Measurements from ENCODE around the gene MAGEB17.

MAGEB17 gene

DNA sequence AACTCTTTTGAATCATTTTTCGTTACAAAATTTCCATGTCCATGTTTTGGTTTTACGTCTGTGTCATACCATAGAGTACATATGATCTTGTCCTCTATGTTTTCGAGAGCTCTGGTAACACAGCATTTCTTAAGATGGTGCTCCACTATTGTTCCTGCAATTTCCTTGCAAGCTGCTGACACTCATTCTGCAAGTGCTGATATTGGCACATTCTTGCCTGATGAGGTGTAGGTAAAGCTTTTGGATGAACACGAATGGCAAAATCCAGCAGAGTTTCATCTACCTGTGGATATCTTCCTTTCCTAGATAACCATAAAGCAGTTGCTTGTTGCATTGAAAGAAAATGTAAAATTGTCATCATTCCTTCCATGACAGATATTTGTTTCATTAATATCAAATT lies 41.3 kb downstream of the MAGEB17 start:
- no peak for DNase-seq (ENCODE audit: low read depth in 1 of 2, low spot score in 1 of 2)
- TF ChIP-seq SPI1 (IDR thresholded peaks at IDR 0.05; ENCODE audit: borderline replicate concordance, low read depth), result no peak
- no peak for TF ChIP-seq REST (IDR thresholded peaks at IDR 0.05; ENCODE audit: insufficient replicate concordance, low read depth)
- TF ChIP-seq, protein P1, sequence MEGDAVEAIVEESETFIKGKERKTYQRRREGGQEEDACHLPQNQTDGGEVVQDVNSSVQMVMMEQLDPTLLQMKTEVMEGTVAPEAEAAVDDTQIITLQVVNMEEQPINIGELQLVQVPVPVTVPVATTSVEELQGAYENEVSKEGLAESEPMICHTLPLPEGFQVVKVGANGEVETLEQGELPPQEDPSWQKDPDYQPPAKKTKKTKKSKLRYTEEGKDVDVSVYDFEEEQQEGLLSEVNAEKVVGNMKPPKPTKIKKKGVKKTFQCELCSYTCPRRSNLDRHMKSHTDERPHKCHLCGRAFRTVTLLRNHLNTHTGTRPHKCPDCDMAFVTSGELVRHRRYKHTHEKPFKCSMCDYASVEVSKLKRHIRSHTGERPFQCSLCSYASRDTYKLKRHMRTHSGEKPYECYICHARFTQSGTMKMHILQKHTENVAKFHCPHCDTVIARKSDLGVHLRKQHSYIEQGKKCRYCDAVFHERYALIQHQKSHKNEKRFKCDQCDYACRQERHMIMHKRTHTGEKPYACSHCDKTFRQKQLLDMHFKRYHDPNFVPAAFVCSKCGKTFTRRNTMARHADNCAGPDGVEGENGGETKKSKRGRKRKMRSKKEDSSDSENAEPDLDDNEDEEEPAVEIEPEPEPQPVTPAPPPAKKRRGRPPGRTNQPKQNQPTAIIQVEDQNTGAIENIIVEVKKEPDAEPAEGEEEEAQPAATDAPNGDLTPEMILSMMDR (IDR thresholded peaks at IDR 0.05; ENCODE audit: insufficient read depth, low read length), result no peak
- H3K27me3 ChIP-seq (ENCODE audit: insufficient read depth, poor library complexity, severe bottlenecking), result no peaks in the 10 kb centered on the region
- H3K4me3 ChIP-seq (replicated peaks; ENCODE audit: insufficient read depth, low read length), result no peak overlapping the region
- H3K27ac ChIP-seq (replicated peaks), result no peak overlapping the region

- no peak for TF ChIP-seq GABPA (IDR thresholded peaks at IDR 0.05; ENCODE audit: low read depth)
- TF ChIP-seq, protein P1 (IDR thresholded peaks at IDR 0.05; ENCODE audit: insufficient read depth, low read length), result no peak
- TF ChIP-seq SPI1 (IDR thresholded peaks at IDR 0.05; ENCODE audit: borderline replicate concordance, low read depth), result no peak
- no peak for TF ChIP-seq POLR2AphosphoS5 (IDR thresholded peaks at IDR 0.05; ENCODE audit: low read depth)
- no peak for TF ChIP-seq REST (IDR thresholded peaks at IDR 0.05; ENCODE audit: insufficient replicate concordance, low read depth)
- Histone ChIP-seq H3K4me3 (replicated peaks; ENCODE audit: insufficient read depth, low read length) (no peak overlapping the region), H3K27me3 (ENCODE audit: insufficient read depth, poor library complexity, severe bottlenecking) (no peaks in the 10 kb centered on the region), H3K27ac (replicated peaks) (no peak overlapping the region)
- no peak for DNase-seq (ENCODE audit: low read depth in 1 of 2, low spot score in 1 of 2)
These were observed 42.8 kb downstream of the MAGEB17 start for GRCh38 chrX:16210061-16210460.

DNA sequence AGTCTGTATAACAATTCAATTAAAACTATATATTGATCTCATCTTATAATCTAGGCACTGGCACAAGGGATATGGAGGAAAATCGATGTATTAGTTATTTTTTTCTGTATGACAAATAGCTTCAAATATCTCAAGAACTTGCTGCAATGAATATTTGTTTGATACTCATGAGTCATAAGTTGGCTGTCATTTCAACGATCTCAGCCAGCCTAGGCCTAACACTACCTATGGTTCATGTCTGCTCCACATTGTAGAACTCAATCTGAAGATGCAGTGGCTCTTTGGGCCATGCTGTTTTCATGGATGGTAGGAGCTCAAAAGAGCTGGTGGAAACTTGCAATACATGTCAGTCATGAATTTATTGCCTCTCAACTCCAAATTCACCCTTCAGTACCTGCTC lies 44.7 kb downstream of the MAGEB17 start:
- DNase-seq (ENCODE audit: low read depth in 1 of 2, low spot score in 1 of 2), result no peak
- Histone ChIP-seq H3K27me3 (ENCODE audit: insufficient read depth, poor library complexity, severe bottlenecking) (peaks cover 2% of the 10 kb centered on the region), H3K4me3 (replicated peaks; ENCODE audit: insufficient read depth, low read length) (no peak overlapping the region), H3K27ac (replicated peaks) (no peak overlapping the region)
- TF ChIP-seq REST (IDR thresholded peaks at IDR 0.05; ENCODE audit: insufficient replicate concordance, low read depth) (no peak), GABPA (IDR thresholded peaks at IDR 0.05; ENCODE audit: low read depth) (no peak), SPI1 (IDR thresholded peaks at IDR 0.05; ENCODE audit: borderline replicate concordance, low read depth) (no peak), POLR2AphosphoS5 (IDR thresholded peaks at IDR 0.05; ENCODE audit: low read depth) (no peak)
- TF ChIP-seq, protein P1 (IDR thresholded peaks at IDR 0.05; ENCODE audit: insufficient read depth, low read length), result no peak
